Measurements from ENCODE around the gene TTC29.

DNA sequence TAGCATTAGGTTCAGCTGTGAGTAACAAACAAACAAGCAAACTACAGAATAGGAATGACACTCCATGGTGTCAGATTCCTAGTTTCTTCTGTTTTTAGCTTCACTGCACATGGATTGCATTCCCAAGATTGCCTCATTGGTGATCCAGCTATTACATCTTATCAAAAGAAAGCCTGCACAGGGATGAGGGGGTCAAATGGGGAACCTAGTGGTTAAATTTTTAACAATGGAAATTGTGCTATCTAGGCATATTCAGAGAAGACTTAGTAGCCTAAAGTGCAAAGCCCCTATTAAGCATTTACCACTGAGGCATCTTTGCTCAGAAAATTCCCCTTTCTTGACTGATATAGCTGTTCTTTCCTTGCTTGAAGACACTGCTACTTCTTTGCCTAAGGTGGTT, 3.9 kb upstream of the TTC29 start:
- TF ChIP-seq, protein P1, sequence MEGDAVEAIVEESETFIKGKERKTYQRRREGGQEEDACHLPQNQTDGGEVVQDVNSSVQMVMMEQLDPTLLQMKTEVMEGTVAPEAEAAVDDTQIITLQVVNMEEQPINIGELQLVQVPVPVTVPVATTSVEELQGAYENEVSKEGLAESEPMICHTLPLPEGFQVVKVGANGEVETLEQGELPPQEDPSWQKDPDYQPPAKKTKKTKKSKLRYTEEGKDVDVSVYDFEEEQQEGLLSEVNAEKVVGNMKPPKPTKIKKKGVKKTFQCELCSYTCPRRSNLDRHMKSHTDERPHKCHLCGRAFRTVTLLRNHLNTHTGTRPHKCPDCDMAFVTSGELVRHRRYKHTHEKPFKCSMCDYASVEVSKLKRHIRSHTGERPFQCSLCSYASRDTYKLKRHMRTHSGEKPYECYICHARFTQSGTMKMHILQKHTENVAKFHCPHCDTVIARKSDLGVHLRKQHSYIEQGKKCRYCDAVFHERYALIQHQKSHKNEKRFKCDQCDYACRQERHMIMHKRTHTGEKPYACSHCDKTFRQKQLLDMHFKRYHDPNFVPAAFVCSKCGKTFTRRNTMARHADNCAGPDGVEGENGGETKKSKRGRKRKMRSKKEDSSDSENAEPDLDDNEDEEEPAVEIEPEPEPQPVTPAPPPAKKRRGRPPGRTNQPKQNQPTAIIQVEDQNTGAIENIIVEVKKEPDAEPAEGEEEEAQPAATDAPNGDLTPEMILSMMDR (IDR thresholded peaks at IDR 0.05), result no peak
- TF ChIP-seq POLR2A (IDR thresholded peaks at IDR 0.05), result no peak
